ENCODE results near the gene LITAF.

DNA sequence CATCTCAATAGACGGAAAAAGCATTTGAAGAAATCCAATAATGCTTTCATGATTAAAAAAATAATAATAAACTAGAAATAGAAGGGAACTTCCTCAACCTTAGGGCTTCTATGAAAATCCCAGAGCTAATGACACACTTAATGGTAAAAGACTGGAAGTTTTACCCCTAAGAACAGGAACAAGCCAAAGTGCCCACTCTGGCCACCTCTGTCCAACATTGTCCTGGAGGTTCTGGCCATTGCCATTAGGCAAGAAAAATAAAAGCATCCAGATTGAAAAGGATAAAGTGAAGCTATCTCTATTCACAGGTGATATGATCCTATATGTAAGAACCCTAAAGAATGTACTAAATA lies 2.5 kb upstream of the LITAF start:
- TF ChIP-seq, protein P1, sequence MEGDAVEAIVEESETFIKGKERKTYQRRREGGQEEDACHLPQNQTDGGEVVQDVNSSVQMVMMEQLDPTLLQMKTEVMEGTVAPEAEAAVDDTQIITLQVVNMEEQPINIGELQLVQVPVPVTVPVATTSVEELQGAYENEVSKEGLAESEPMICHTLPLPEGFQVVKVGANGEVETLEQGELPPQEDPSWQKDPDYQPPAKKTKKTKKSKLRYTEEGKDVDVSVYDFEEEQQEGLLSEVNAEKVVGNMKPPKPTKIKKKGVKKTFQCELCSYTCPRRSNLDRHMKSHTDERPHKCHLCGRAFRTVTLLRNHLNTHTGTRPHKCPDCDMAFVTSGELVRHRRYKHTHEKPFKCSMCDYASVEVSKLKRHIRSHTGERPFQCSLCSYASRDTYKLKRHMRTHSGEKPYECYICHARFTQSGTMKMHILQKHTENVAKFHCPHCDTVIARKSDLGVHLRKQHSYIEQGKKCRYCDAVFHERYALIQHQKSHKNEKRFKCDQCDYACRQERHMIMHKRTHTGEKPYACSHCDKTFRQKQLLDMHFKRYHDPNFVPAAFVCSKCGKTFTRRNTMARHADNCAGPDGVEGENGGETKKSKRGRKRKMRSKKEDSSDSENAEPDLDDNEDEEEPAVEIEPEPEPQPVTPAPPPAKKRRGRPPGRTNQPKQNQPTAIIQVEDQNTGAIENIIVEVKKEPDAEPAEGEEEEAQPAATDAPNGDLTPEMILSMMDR (IDR thresholded peaks at IDR 0.05), result no peak
- TF ChIP-seq POLR2A (IDR thresholded peaks at IDR 0.05), result no peak

All from testis (tissue), 2 donors.